Activated CD8-positive, alpha-beta T cell treated with anti-CD3 and anti-CD28 coated beads, Interleukin-2, amount 10 ng/mL, durations not matched to agents 7 days and 5 days (primary cell): ENCODE measurements around the gene ZNHIT2. TPM values are rescaled to one million over a fixed set of nuclear protein-coding genes. Genes with fewer than 3 reads are reported as not detected.
A peak's percentile ranks its signal among the peaks of the same experiment; 100 is the strongest.

Source experiments
- ATAC-seq: fragments of 150-1000 bp; cut with Tn5 transposase; one replicate; pipeline ENCODE4 v1.10.0; 2021; ENCODE audit warnings: moderate library complexity
- CTCF ChIA-PET: fragments of 350-600 bp; sonication (Branson Sonifier 250); formaldehyde crosslinking; loops from one replicate; lab custom pipeline; 2021; ENCODE audit warnings: antibody characterized with exemption; lab: Charles Lee
- POLR2A ChIA-PET: fragments of 350-600 bp; sonication (Branson Sonifier 250); formaldehyde crosslinking; loops from one replicate; lab custom pipeline; 2021; ENCODE audit warnings: antibody characterized with exemption; lab: Charles Lee
- DNase-seq: peaks from one replicate; pipeline ENCODE4 v3.0.0-alpha.2; 2020
- H3K27ac Mint-ChIP-seq: one replicate; pipeline ENCODE4 v1.8.0; 2021; ENCODE audit warnings: mild to moderate bottlenecking, mixed read lengths
- H3K27me3 Mint-ChIP-seq: one replicate; pipeline ENCODE4 v1.8.0; 2021; ENCODE audit warnings: low read depth, mixed read lengths
- H3K36me3 Mint-ChIP-seq: one replicate; pipeline ENCODE4 v1.8.0; 2021; ENCODE audit warnings: low read depth, mixed read lengths
- H3K4me1 Mint-ChIP-seq: one replicate; pipeline ENCODE4 v1.8.0; 2021; ENCODE audit warnings: low read depth, mixed read lengths
- H3K4me3 Mint-ChIP-seq: one replicate; pipeline ENCODE4 v1.8.0; 2021; ENCODE audit warnings: mild to moderate bottlenecking, mixed read lengths
- H3K9me3 Mint-ChIP-seq: one replicate; pipeline ENCODE4 v1.8.0; 2022; ENCODE audit warnings: mixed read lengths; ENCODE audit not compliant: insufficient read depth
- total RNA-seq, 2 experiments: library from RNA; stranded (reverse); gene quantifications; one replicate each; pipeline ENCODE4 v1.2.3, GENCODE V29; 2021

The ZNHIT2 gene
- total RNA-seq, 2 experiments from 2014 or later, result 11.6 to 12.4 TPM

- no peak for DNase-seq
- H3K4me3 Mint-ChIP-seq, result no peak overlapping the region
- no peak for ATAC-seq
- no peaks in the 10 kb centered on the region for H3K27me3 Mint-ChIP-seq
- CTCF ChIA-PET, result interaction anchor here (0.9 to 7.8 kb wide), 5 partner anchors 10 to 179 kb away, joined by 3 to 117 read pairs (median 9); partner anchors contain the start of genes TM7SF2 and ZNHIT2
- H3K36me3 Mint-ChIP-seq, result peaks cover 24% of the 10 kb centered on the region
- POLR2A ChIA-PET, result interaction anchor here (1.0 to 1.5 kb wide), 3 partner anchors 8 to 34 kb away, joined by 3 to 6 read pairs (median 3); partner anchors contain the start of gene SYVN1
- no peak overlapping the region for H3K27ac Mint-ChIP-seq
- no peaks in the 10 kb centered on the region for H3K9me3 Mint-ChIP-seq
- H3K4me1 Mint-ChIP-seq, result peaks cover 33% of the 10 kb centered on the region
Measured at GRCh38 chr11:65100674-65101350, 16.7 kb downstream of the ZNHIT2 start.

GRCh38 chr11:65096926-65097325 lies 20.6 kb downstream of the ZNHIT2 start:
- Mint-ChIP-seq H3K4me3 (peak overlapping the region; percentile 93), H3K27me3 (no peaks in the 10 kb centered on the region), H3K27ac (peak overlapping the region; percentile 98), H3K36me3 (peaks cover 9% of the 10 kb centered on the region), H3K9me3 (no peaks in the 10 kb centered on the region), H3K4me1 (peaks cover 20% of the 10 kb centered on the region)
- ChIA-PET POLR2A (interaction anchor here (0.6 to 2.9 kb wide), 19 partner anchors 10 to 234 kb away, joined by 3 to 30 read pairs (median 5); partner anchors contain the start of genes ARL2, CDCA5, FAU and MRPL49), CTCF (interaction anchor here (1.0 to 7.8 kb wide), 5 partner anchors 14 to 84 kb away, joined by 3 to 117 read pairs (median 4); partner anchors contain the start of genes SAC3D1, TM7SF2 and ZNHIT2)
- DNase-seq (no peak), ATAC-seq (no peak)

- Mint-ChIP-seq H3K4me3 (peak within 1 kb of the TSS; percentile 93), H3K27me3 (no peaks in the 10 kb centered on the region)
Measured at GRCh38 chr11:65095974-65096806, 21.3 kb downstream of the ZNHIT2 start, which contains the start of gene VPS51. TSS of gene VPS51 (plus strand) at chr11:65096214. CDS start at chr11:65096251, 37 bp downstream.

GRCh38 chr11:65095427-65095826 lies 22.1 kb downstream of the ZNHIT2 start:
- Mint-ChIP-seq H3K27me3 (no peaks in the 10 kb centered on the region), H3K27ac (peak overlapping the region; percentile 98), H3K4me3 (peak overlapping the region; percentile 93), H3K36me3 (peaks cover 9% of the 10 kb centered on the region), H3K4me1 (peaks cover 20% of the 10 kb centered on the region), H3K9me3 (no peaks in the 10 kb centered on the region)
- POLR2A ChIA-PET, result interaction anchor here (0.6 to 2.9 kb wide), 11 partner anchors 9 to 131 kb away, joined by 3 to 30 read pairs (median 6); partner anchors contain the start of genes CDCA5, FAU, MRPL49 and SYVN1
- no peak for ATAC-seq
- CTCF ChIA-PET, result interaction anchor here (0.6 to 7.8 kb wide), 9 partner anchors 10 to 226 kb away, joined by 3 to 117 read pairs (median 8); partner anchors contain the start of genes CDCA5, TM7SF2 and ZNHIT2
- no peak for DNase-seq

More at GRCh38 chr11:65095974-65096806, 21.3 kb downstream of the ZNHIT2 start, which contains the start of gene VPS51:
- ChIA-PET POLR2A (interaction anchor here (0.8 to 2.9 kb wide), 19 partner anchors 9 to 233 kb away, joined by 3 to 30 read pairs (median 5); partner anchors contain the start of genes ARL2, CDCA5, FAU and MRPL49), CTCF (interaction anchor here (1.0 to 7.8 kb wide), 5 partner anchors 13 to 83 kb away, joined by 3 to 117 read pairs (median 4); partner anchors contain the start of genes SAC3D1, TM7SF2 and ZNHIT2)
- ATAC-seq (peak; percentile 97), DNase-seq (peak; percentile 92)
- H3K27ac Mint-ChIP-seq, result peak within 1 kb of the TSS; percentile 98
- peaks cover 20% of the 10 kb centered on the region for H3K4me1 Mint-ChIP-seq
- H3K9me3 Mint-ChIP-seq, result no peaks in the 10 kb centered on the region
- H3K36me3 Mint-ChIP-seq, result peaks cover 9% of the 10 kb centered on the region

GRCh38 chr11:65090628-65091027 lies 26.9 kb downstream of the ZNHIT2 start:
- Mint-ChIP-seq H3K4me1 (peaks cover 6% of the 10 kb centered on the region), H3K36me3 (peaks cover 29% of the 10 kb centered on the region), H3K27ac (no peak overlapping the region), H3K4me3 (no peak overlapping the region), H3K27me3 (no peaks in the 10 kb centered on the region), H3K9me3 (no peaks in the 10 kb centered on the region)
- POLR2A ChIA-PET, result interaction anchor here (1.2 kb wide), 1 partner anchor 21 kb away, joined by 3 read pairs; no protein-coding TSS in a partner anchor
- DNase-seq (no peak), ATAC-seq (no peak)
- CTCF ChIA-PET, result interaction anchor here (1.3 to 2.3 kb wide), 4 partner anchors 12 to 147 kb away, joined by 3 to 6 read pairs (median 5); no protein-coding TSS in a partner anchor

- H3K9me3 Mint-ChIP-seq, result no peaks in the 10 kb centered on the region
- H3K4me3 Mint-ChIP-seq, result no peak overlapping the region
- no peak for ATAC-seq
- no peak overlapping the region for H3K27ac Mint-ChIP-seq
- peaks cover 12% of the 10 kb centered on the region for H3K4me1 Mint-ChIP-seq
- peaks cover 30% of the 10 kb centered on the region for H3K36me3 Mint-ChIP-seq
- CTCF ChIA-PET, result interaction anchor here (1.3 to 1.5 kb wide), 2 partner anchors 11 to 146 kb away, joined by 3 to 6 read pairs; no protein-coding TSS in a partner anchor
- H3K27me3 Mint-ChIP-seq, result no peaks in the 10 kb centered on the region
- POLR2A ChIA-PET, result interaction anchor here (1.2 to 1.7 kb wide), 2 partner anchors 14 to 33 kb away, joined by 3 to 4 read pairs; partner anchors contain the start of genes FAU and MRPL49
- no peak for DNase-seq
Measured at GRCh38 chr11:65089621-65090020, 27.9 kb downstream of the ZNHIT2 start.

- ChIA-PET POLR2A (interaction anchor here (1.7 kb wide), 1 partner anchor 8 kb away, joined by 5 read pairs; the partner anchor contains the start of gene VPS51), CTCF (no interaction called here)
- Mint-ChIP-seq H3K4me3 (no peak overlapping the region), H3K36me3 (peaks cover 44% of the 10 kb centered on the region), H3K27ac (no peak overlapping the region), H3K27me3 (no peaks in the 10 kb centered on the region), H3K9me3 (no peaks in the 10 kb centered on the region), H3K4me1 (peaks cover 21% of the 10 kb centered on the region)
- DNase-seq (no peak), ATAC-seq (no peak)
Measured at GRCh38 chr11:65087827-65088226, 29.7 kb downstream of the ZNHIT2 start.

GRCh38 chr11:65087216-65087615 lies 30.3 kb downstream of the ZNHIT2 start:
- no peaks in the 10 kb centered on the region for H3K27me3 Mint-ChIP-seq
- POLR2A ChIA-PET, result interaction anchor here (1.3 to 1.7 kb wide), 2 partner anchors 8 to 9 kb away, joined by 4 to 5 read pairs; partner anchors contain the start of gene VPS51
- H3K4me1 Mint-ChIP-seq, result peaks cover 26% of the 10 kb centered on the region
- CTCF ChIA-PET, result no interaction called here
- H3K4me3 Mint-ChIP-seq, result no peak overlapping the region
- no peaks in the 10 kb centered on the region for H3K9me3 Mint-ChIP-seq
- peaks cover 49% of the 10 kb centered on the region for H3K36me3 Mint-ChIP-seq
- DNase-seq (no peak), ATAC-seq (no peak)
- H3K27ac Mint-ChIP-seq, result no peak overlapping the region

GRCh38 chr11:65086809-65087208 lies 30.7 kb downstream of the ZNHIT2 start:
- Mint-ChIP-seq H3K4me3 (no peak overlapping the region), H3K9me3 (no peaks in the 10 kb centered on the region), H3K4me1 (peaks cover 30% of the 10 kb centered on the region), H3K27ac (no peak overlapping the region), H3K36me3 (peaks cover 53% of the 10 kb centered on the region), H3K27me3 (no peaks in the 10 kb centered on the region)
- no peak for DNase-seq
- ATAC-seq, result no peak
- POLR2A ChIA-PET, result interaction anchor here (1.3 to 1.7 kb wide), 3 partner anchors 8 to 12 kb away, joined by 4 to 5 read pairs (median 4); partner anchors contain the start of gene VPS51
- CTCF ChIA-PET, result interaction anchor here (2.0 kb wide), 1 partner anchor 8 kb away, joined by 8 read pairs; no protein-coding TSS in a partner anchor

GRCh38 chr11:65085446-65085845 lies 32.1 kb downstream of the ZNHIT2 start:
- no peaks in the 10 kb centered on the region for H3K27me3 Mint-ChIP-seq
- ChIA-PET CTCF (interaction anchor here (0.8 to 2.0 kb wide), 7 partner anchors 9 to 36 kb away, joined by 3 to 8 read pairs (median 4); partner anchors contain the start of gene ZNHIT2), POLR2A (interaction anchor here (0.6 to 1.6 kb wide), 9 partner anchors 8 to 209 kb away, joined by 3 to 6 read pairs (median 3); partner anchors contain the start of genes VPS51 and ZNHIT2)
- H3K4me3 Mint-ChIP-seq, result peak overlapping the region; percentile 92
- H3K27ac Mint-ChIP-seq, result peak overlapping the region; percentile 98
- H3K4me1 Mint-ChIP-seq, result peaks cover 41% of the 10 kb centered on the region
- peaks cover 64% of the 10 kb centered on the region for H3K36me3 Mint-ChIP-seq
- ATAC-seq (no peak), DNase-seq (no peak)
- H3K9me3 Mint-ChIP-seq, result no peaks in the 10 kb centered on the region
